ENCODE data around the gene KPTN. TPM values are rescaled to one million over a fixed set of nuclear protein-coding genes. Genes with fewer than 3 reads are reported as not detected.

The KPTN gene
- total RNA-seq, 1 experiment from 2014 or later: 9.9 TPM

DNA sequence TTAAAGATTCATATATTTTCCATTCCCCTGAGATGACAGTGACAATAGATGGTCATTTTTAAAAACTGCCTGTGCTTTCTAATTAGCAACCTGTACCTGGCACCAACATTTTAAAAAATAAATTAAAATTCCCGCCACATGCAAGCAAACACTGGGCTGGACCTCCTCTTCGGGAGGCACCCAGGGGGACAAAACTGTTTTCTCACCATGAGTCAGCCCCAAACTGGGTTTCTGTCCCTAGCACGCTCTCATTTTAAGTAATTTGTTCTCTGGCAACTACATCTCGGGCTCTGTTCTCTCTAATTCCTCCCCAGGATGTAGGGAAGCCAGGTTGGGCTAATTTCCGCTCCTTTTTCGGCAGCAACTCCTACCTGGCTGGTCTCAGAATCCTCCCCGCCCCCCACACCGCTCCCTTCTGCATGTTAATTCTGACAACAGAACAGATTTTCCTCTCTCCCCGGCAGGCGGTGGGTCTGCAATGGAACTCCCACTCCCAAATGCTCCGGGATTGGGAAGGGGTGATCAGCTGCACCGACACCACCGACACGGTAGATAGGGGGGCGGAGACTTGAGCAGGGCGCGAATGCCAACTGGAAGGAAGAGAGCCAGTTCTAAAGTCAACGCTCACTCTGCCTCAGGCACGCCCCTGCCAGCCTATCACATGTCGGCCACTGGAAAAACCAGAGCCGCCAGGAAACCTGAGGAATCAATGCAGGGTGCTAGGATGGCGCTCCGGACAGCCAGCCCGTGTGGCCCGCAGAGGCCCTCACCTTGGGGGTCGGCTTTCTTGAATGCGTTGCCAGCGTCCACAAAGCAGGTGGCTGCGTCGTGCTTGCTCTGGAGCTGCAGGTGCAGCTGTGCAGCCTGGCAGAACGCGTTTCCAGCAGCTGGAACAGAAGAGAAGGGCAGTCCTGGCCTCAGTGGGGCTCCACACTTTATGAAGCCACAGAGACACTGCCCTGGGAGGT is 16.1 kb upstream of the KPTN start:
- H3K36me3 ChIP-seq (replicated peaks; ENCODE audit: control insufficient read depth, insufficient read depth, low read length): peaks cover 5% of the 10 kb centered on the region
- H3K4me3 ChIP-seq (ENCODE audit: insufficient read depth, low read depth, low read length): no peak overlapping the region
- DNase-seq: peak; percentile 69
- no peaks in the 10 kb centered on the region for H3K27me3 ChIP-seq (ENCODE audit: control insufficient read depth, insufficient read depth, low read length)

DNA sequence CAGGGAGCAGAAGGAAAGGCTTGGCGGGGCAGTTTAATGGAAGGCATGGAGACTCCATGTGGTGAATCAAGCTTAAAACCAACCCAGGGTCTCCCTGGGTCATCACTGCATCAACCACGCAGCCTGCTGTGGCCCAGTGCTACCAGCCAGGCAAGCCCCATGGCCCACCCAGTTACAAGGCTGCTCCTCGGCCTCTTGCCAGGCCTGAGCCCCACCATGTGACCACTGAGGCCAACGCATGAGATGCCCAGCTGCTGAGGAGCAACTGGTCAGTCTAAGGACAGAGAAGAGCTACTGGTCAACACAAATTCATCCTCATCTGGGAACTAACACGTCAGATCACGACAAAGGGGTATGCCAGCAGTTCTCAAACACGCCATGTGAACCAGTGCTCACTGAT is 15.4 kb upstream of the KPTN start:
- H3K4me3 ChIP-seq (ENCODE audit: insufficient read depth, low read depth, low read length): no peak overlapping the region
- no peak for DNase-seq
- H3K36me3 ChIP-seq (replicated peaks; ENCODE audit: control insufficient read depth, insufficient read depth, low read length): peaks cover 5% of the 10 kb centered on the region
- no peaks in the 10 kb centered on the region for H3K27me3 ChIP-seq (ENCODE audit: control insufficient read depth, insufficient read depth, low read length)

- no peaks in the 10 kb centered on the region for H3K27me3 ChIP-seq (ENCODE audit: control insufficient read depth, insufficient read depth, low read length)
These were observed 14.5 kb upstream of the KPTN start for GRCh38 chr19:47498561-47498960.

DNA sequence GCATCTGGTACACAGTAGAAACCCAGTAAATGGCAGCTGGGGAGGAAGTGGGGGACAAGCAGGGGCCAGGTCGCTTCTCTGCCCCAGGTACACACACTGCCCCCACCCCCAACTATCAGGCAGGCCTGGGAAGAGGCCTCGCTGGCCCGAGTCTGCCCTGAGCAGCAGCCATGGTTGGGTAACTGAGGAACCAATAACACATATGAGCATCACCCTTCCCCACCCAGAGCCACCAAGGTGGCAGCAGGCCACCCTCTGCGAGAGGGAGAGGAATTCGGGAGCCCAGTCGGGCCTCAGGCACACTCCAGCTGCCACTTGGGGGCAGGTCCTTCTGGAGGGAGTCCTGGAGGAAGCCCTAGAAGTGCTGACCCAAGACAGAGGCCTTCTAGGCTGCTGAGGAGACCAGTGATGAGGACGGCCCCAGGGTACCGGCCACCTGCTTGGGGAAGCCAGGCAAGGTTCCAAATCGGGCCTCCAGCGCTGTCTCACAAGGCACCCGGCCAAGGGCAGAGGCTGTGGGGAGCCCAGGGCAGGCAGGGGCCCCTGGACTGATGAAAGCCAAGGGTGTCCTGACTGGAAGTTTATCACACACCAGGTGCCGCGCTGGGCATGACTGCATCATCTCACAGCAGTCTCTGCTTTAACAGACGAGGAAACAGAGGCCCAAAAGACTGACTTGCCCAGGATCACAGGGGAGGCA is 14.0 kb upstream of the KPTN start:
- no peak for DNase-seq
- peaks cover 1% of the 10 kb centered on the region for H3K36me3 ChIP-seq (replicated peaks; ENCODE audit: control insufficient read depth, insufficient read depth, low read length)
- H3K4me3 ChIP-seq (ENCODE audit: insufficient read depth, low read depth, low read length): no peak overlapping the region
- no peaks in the 10 kb centered on the region for H3K27me3 ChIP-seq (ENCODE audit: control insufficient read depth, insufficient read depth, low read length)

More at GRCh38 chr19:47498561-47498960, 14.5 kb upstream of the KPTN start:
- Histone ChIP-seq H3K4me3 (ENCODE audit: insufficient read depth, low read depth, low read length) (no peak overlapping the region), H3K36me3 (replicated peaks; ENCODE audit: control insufficient read depth, insufficient read depth, low read length) (peaks cover 3% of the 10 kb centered on the region)
- no peak for DNase-seq

- no peak overlapping the region for H3K4me3 ChIP-seq (ENCODE audit: insufficient read depth, low read depth, low read length)
- H3K27me3 ChIP-seq (ENCODE audit: control insufficient read depth, insufficient read depth, low read length): no peaks in the 10 kb centered on the region
- peaks cover 1% of the 10 kb centered on the region for H3K36me3 ChIP-seq (replicated peaks; ENCODE audit: control insufficient read depth, insufficient read depth, low read length)
- no peak for DNase-seq
These were observed 13.2 kb upstream of the KPTN start for GRCh38 chr19:47497050-47497766.

GRCh38 chr19:47495478-47496372 is 11.7 kb upstream of the KPTN start:
- Histone ChIP-seq H3K4me3 (ENCODE audit: insufficient read depth, low read depth, low read length) (no peak overlapping the region), H3K27me3 (ENCODE audit: control insufficient read depth, insufficient read depth, low read length) (no peaks in the 10 kb centered on the region), H3K36me3 (replicated peaks; ENCODE audit: control insufficient read depth, insufficient read depth, low read length) (peaks cover 2% of the 10 kb centered on the region)
- DNase-seq: no peak

DNA sequence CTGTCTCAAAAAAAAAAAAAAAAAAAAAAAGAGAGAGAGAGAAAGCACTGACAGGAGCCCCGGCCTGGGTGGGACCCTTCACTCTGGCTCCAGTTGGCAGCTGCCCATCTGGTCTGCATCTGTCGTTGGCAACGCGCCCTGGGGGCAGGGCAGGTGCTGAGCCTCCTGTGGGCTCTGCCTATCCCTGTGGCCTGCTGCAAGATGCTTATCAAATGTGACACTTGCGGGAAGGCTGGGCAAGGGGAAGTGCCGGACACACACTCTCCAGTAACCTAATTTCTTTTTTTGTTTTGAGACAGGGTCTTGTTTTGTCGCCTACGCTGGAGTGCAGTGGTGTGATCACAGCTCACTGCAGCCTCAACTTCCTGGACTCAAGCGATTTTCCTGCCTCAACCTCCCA is 10.7 kb upstream of the KPTN start:
- DNase-seq: no peak
- H3K4me3 ChIP-seq (ENCODE audit: insufficient read depth, low read depth, low read length): no peak overlapping the region
- H3K27me3 ChIP-seq (ENCODE audit: control insufficient read depth, insufficient read depth, low read length): no peaks in the 10 kb centered on the region
- H3K36me3 ChIP-seq (replicated peaks; ENCODE audit: control insufficient read depth, insufficient read depth, low read length): peaks cover 6% of the 10 kb centered on the region

DNA sequence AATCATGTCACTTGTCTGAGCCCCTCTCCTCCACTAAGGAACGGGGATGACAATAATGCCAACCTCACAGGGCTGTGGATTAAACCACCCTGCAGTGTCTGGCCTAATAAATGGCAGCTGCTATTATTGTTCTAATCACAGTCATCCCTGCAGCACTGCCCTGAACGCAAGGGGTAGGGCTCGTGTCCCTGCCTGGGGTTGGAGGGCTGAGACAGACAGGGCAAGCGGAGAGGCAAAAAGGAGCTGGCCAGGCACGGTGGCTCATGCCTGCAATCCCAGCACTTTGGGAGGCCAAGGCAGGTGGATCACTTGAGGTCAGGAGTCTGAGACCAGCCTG is 10.2 kb upstream of the KPTN start:
- no peaks in the 10 kb centered on the region for H3K27me3 ChIP-seq (ENCODE audit: control insufficient read depth, insufficient read depth, low read length)
- peaks cover 7% of the 10 kb centered on the region for H3K36me3 ChIP-seq (replicated peaks; ENCODE audit: control insufficient read depth, insufficient read depth, low read length)
- H3K4me3 ChIP-seq (ENCODE audit: insufficient read depth, low read depth, low read length): no peak overlapping the region
- no peak for DNase-seq

GRCh38 chr19:47493378-47494210 is 9.6 kb upstream of the KPTN start:
- no peak overlapping the region for H3K4me3 ChIP-seq (ENCODE audit: insufficient read depth, low read depth, low read length)
- H3K27me3 ChIP-seq (ENCODE audit: control insufficient read depth, insufficient read depth, low read length): no peaks in the 10 kb centered on the region
- DNase-seq: no peak
- H3K36me3 ChIP-seq (replicated peaks; ENCODE audit: control insufficient read depth, insufficient read depth, low read length): peaks cover 7% of the 10 kb centered on the region

DNA sequence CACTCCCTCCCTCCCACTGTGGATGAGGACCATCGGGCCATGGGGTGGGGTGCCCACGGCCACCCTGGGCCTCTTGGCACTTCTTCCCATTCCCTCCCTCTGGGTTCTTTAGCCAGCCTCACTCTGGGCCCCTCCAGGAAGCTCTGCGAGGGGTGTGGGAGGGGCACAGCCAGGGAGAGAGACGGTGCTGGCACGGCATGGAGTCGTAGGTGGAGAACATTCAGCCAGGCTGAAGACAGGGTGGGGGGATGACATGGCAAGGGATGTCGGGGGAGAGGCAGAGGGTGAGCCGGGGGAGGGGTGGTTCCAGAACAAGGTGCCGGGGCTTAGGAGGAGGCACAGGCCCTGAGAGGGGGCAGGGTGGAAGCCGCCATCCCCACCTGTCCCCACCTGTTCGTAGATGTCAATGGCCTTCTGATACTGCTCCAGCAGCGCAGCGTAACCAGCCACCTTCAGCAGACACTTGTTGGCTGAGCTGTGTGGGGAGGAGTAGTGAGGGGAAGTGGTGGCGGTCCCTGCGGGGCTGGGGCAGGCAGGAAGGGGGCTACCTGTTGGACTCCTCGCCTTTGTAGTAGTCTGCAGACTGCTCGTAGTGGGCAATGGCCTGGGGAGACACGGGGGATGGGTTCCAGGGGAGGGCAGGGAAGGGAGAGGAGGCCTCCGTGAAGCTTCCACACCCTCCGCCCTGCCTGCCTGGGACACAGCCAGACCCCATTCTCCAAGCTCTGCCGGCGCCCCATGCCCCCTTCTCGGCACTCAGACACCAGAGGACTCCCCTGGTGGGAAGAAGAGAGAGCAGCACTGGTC is 8.8 kb upstream of the KPTN start:
- Histone ChIP-seq H3K4me3 (ENCODE audit: insufficient read depth, low read depth, low read length) (no peak overlapping the region), H3K36me3 (replicated peaks; ENCODE audit: control insufficient read depth, insufficient read depth, low read length) (peaks cover 7% of the 10 kb centered on the region), H3K27me3 (ENCODE audit: control insufficient read depth, insufficient read depth, low read length) (no peaks in the 10 kb centered on the region)
- peak; percentile 64 for DNase-seq

GRCh38 chr19:47492137-47492533 is 8.1 kb upstream of the KPTN start:
- no peak for DNase-seq
- no peak overlapping the region for H3K4me3 ChIP-seq (ENCODE audit: insufficient read depth, low read depth, low read length)
- H3K27me3 ChIP-seq (ENCODE audit: control insufficient read depth, insufficient read depth, low read length): no peaks in the 10 kb centered on the region
- H3K36me3 ChIP-seq (replicated peaks; ENCODE audit: control insufficient read depth, insufficient read depth, low read length): peaks cover 7% of the 10 kb centered on the region

- Histone ChIP-seq H3K27me3 (ENCODE audit: control insufficient read depth, insufficient read depth, low read length) (no peaks in the 10 kb centered on the region), H3K36me3 (replicated peaks; ENCODE audit: control insufficient read depth, insufficient read depth, low read length) (peaks cover 7% of the 10 kb centered on the region), H3K4me3 (ENCODE audit: insufficient read depth, low read depth, low read length) (no peak overlapping the region)
- DNase-seq: no peak
These were observed 7.5 kb upstream of the KPTN start for GRCh38 chr19:47491358-47492136.
